Endothelial cell of umbilical vein (primary cell): ENCODE data around the gene TTC27. TPM values are rescaled to one million over a fixed set of nuclear protein-coding genes. Genes with fewer than 3 reads are reported as not detected.

Experiments used
- BruUV-seq: library from RNA; stranded (reverse); fragments of 400-500 nt; replicated peaks from 2 replicates; lab custom pipeline; 2021; lab: Mats Ljungman, UMichigan
- CTCF ChIA-PET: fragments of 300-600, 350-600 bp; sonication (Branson Sonifier 250); formaldehyde crosslinking; loops from one replicate; lab custom pipeline; 2021; ENCODE audit warnings: antibody characterized with exemption, inconsistent platforms; lab: Charles Lee
- POLR2A ChIA-PET: fragments of 300-600, 350-600 bp; sonication (Branson Sonifier 250); formaldehyde crosslinking; loops from one replicate; lab custom pipeline; 2021; ENCODE audit warnings: antibody characterized with exemption, inconsistent platforms; lab: Charles Lee
- DNase-seq: peaks from one replicate; pipeline ENCODE4 v3.0.0-alpha.2; 2011; ENCODE audit warnings: low read depth, low spot score
- FAIRE-seq: peaks from 2 replicates; lab custom pipeline; 2011; peaks lifted over from hg19 to GRCh38; lab: Jason Lieb, UNC
- H2AFZ ChIP-seq: 2 replicates; pipeline ENCODE4 v1.6.0; 2012; ENCODE audit warnings: low read depth, low read length, control low read depth, inconsistent platforms
- H3K27ac ChIP-seq: 2 replicates; pipeline ENCODE4 v1.5.1; 2011; ENCODE audit warnings: low read depth, mild to moderate bottlenecking, control low read depth, low read length, moderate library complexity; ENCODE audit not compliant: insufficient read depth
- H3K27me3 ChIP-seq, 2 experiments: 2 replicates each; pipeline versions ENCODE4 v1.6.0 to v1.6.1; 2011; ENCODE audit warnings: low read length in 2 of 2, mixed read lengths in 1 of 2; ENCODE audit not compliant: control insufficient read depth in 2 of 2, insufficient read depth in 2 of 2
- H3K36me3 ChIP-seq, 2 experiments: 2 replicates in 1 of 2; 3 replicates in 1 of 2; pipeline ENCODE4 v1.5.1; 2011; ENCODE audit warnings: low read length in 2 of 2, mild to moderate bottlenecking in 1 of 2, moderate library complexity in 1 of 2; ENCODE audit not compliant: control insufficient read depth in 2 of 2, insufficient read depth in 2 of 2; ENCODE audit errors: extremely low read depth in 1 of 2
- H3K4me1 ChIP-seq: 3 replicates; pipeline ENCODE4 v1.5.1; 2011; ENCODE audit warnings: mild to moderate bottlenecking, low read length; ENCODE audit not compliant: control insufficient read depth, insufficient read depth; ENCODE audit errors: extremely low read depth
- H3K4me2 ChIP-seq: 2 replicates; pipeline ENCODE4 v1.6.1; 2011; ENCODE audit warnings: low read length, control low read depth, mixed read lengths; ENCODE audit not compliant: insufficient read depth
- H3K4me3 ChIP-seq, 3 experiments: fragments of 200-600 bp in 1 of 3; sonication (generic), shearing (Covaris generic) in 1 of 3; replicated peaks in 1 of 3; 2 replicates each; pipeline ENCODE4 v1.5.1; 2011 to 2016; ENCODE audit warnings: control low read depth in 3 of 3, low read length in 3 of 3, mild to moderate bottlenecking in 2 of 3, inconsistent platforms in 1 of 3, low read depth in 1 of 3, moderate library complexity in 1 of 3; ENCODE audit not compliant: insufficient read depth in 1 of 3
- H3K79me2 ChIP-seq: 2 replicates; pipeline ENCODE4 v1.6.0; 2012; ENCODE audit warnings: low read length, inconsistent platforms; ENCODE audit not compliant: control insufficient read depth, insufficient read depth
- H3K9ac ChIP-seq: replicated peaks from 2 replicates; pipeline ENCODE3; 2011; ENCODE audit warnings: low read length, control low read depth; ENCODE audit not compliant: insufficient read depth; ENCODE audit errors: extremely low read depth
- H3K9me1 ChIP-seq: replicated peaks from 3 replicates; pipeline ENCODE4 v1.6.0; 2011; ENCODE audit warnings: mild to moderate bottlenecking, low read length; ENCODE audit not compliant: control insufficient read depth, insufficient read depth; ENCODE audit errors: extremely low read depth
- H3K9me3 ChIP-seq: replicated peaks from 2 replicates; pipeline ENCODE4 v1.5.1; 2012; ENCODE audit warnings: low read length, inconsistent platforms; ENCODE audit not compliant: control insufficient read depth, insufficient read depth
- H4K20me1 ChIP-seq: replicated peaks from 2 replicates; pipeline ENCODE3; 2011; ENCODE audit warnings: mild to moderate bottlenecking, low read length; ENCODE audit not compliant: control insufficient read depth, insufficient read depth; ENCODE audit errors: extremely low read depth
- CTCF ChIP-seq, 2 donors: IDR thresholded peaks; 1 replicate in 1 of 2; 2 replicates in 1 of 2; pipeline ENCODE4 v1.5.1; 2011; ENCODE audit warnings: low read length in 2 of 2, mild to moderate bottlenecking in 2 of 2, moderate library complexity in 2 of 2, control low read depth in 1 of 2, inconsistent platforms in 1 of 2, low read depth in 1 of 2; ENCODE audit not compliant: insufficient read depth in 1 of 2; ENCODE audit errors: extremely low read depth in 1 of 2
- EZH2 ChIP-seq: IDR thresholded peaks from 2 replicates; pipeline ENCODE4 v1.6.1; 2012; ENCODE audit warnings: borderline replicate concordance, low read depth, mild to moderate bottlenecking, moderate library complexity, low read length, inconsistent platforms; ENCODE audit not compliant: severe bottlenecking
- FOS ChIP-seq: IDR thresholded peaks from 2 replicates; pipeline ENCODE4 v1.6.1; 2011; ENCODE audit warnings: mild to moderate bottlenecking, low read length, moderate library complexity, borderline replicate concordance; ENCODE audit not compliant: insufficient read depth
- GATA2 ChIP-seq: IDR thresholded peaks from 2 replicates; pipeline ENCODE4 v1.7.0; 2011; ENCODE audit warnings: low read depth, mild to moderate bottlenecking, moderate library complexity, mixed read lengths, low read length; ENCODE audit not compliant: insufficient read length, insufficient read depth
- JUN ChIP-seq: IDR thresholded peaks from 2 replicates; pipeline ENCODE4 v1.6.1; 2011; ENCODE audit warnings: borderline replicate concordance, low read depth; ENCODE audit not compliant: insufficient read length, insufficient read depth
- MAX ChIP-seq: IDR thresholded peaks from 2 replicates; pipeline ENCODE4 v1.6.1; 2011; ENCODE audit not compliant: insufficient read depth, insufficient read length
- MYC ChIP-seq: IDR thresholded peaks from one replicate; pipeline ENCODE4 v1.6.1; 2011; ENCODE audit warnings: mild to moderate bottlenecking, low read depth, low read length
- POLR2A ChIP-seq: IDR thresholded peaks from 2 replicates; pipeline ENCODE4 v1.6.1; 2012; ENCODE audit warnings: low read depth, mild to moderate bottlenecking, control low read depth, low read length
- POLR2AphosphoS5 ChIP-seq: IDR thresholded peaks from 2 replicates; pipeline ENCODE4 v1.6.1; 2012; ENCODE audit warnings: low read depth, mild to moderate bottlenecking, control low read depth, low read length, moderate library complexity; ENCODE audit not compliant: insufficient read depth
- dilution Hi-C: fragments of 300-500 bp; cut with MboI; formaldehyde crosslinking; loops from one replicate; pipeline ENCODE4 v1.15.0; 2019; ENCODE audit warnings: low sequenced_read_pairs; ENCODE audit not compliant: extremely low pct_ligation_motif_present
- intact Hi-C: fragments of 100-400 bp; cut with micrococcal nuclease; formaldehyde crosslinking; loops from one replicate; pipeline ENCODE4 v1.10.0; 2022
- polyA plus RNA-seq, 4 experiments: library from polyadenylated mRNA; depleted of rRNA in 3 of 4; stranded (reverse) in 3 of 4; unstranded in 1 of 4; fragments of >200 nt; gene quantifications; 2 replicates each; pipeline versions ENCODE4 v1.2.1 to v1.2.3, GENCODE V29; 2011 to 2012; ENCODE audit warnings: missing spikeins in 1 of 4
- total RNA-seq: library from RNA; stranded (reverse); gene quantifications from 2 replicates; pipeline ENCODE4 v1.2.3, GENCODE V29; 2021

The TTC27 gene
- total and polyA plus RNA-seq, 2 donors (not counting 3 experiments of a cell fraction or from before 2014, with no cell fraction given): 16.3 to 20.1 TPM

- peaks cover 0 to 2% of the 10 kb centered on the region in 2 experiments for H3K36me3 ChIP-seq
- no peak for FAIRE-seq
- BruUV-seq: no TSS peak
Observed at GRCh38 chr2:32756074-32756727, 128.4 kb downstream of the TTC27 start.

GRCh38 chr2:32758232-32758631, 130.4 kb downstream of the TTC27 start:
- Histone ChIP-seq H3K36me3 (peaks cover 0 to 2% of the 10 kb centered on the region in 2 experiments), H3K4me2 (no peak overlapping the region), H3K79me2 (no peaks in the 10 kb centered on the region), H4K20me1 (no peaks in the 10 kb centered on the region), H3K4me3 (no peak overlapping the region), H3K9me3 (no peaks in the 10 kb centered on the region), H3K27ac (no peak overlapping the region), H3K9me1 (no peaks in the 10 kb centered on the region), H3K4me1 (no peaks in the 10 kb centered on the region), H3K9ac (no peak overlapping the region), H3K27me3 (no peaks in the 10 kb centered on the region), H2AFZ (no peak overlapping the region)
- intact Hi-C loops: no loop called here
- POLR2A ChIA-PET: no interaction called here
- TF ChIP-seq MAX (no peak), CTCF (IDR thresholded peaks at IDR 0.05; ENCODE audit: extremely low read depth in 1 of 2, insufficient read depth in 1 of 2, low read depth in 1 of 2, low read length in 2 of 2) (no peak), EZH2 (no peak), MYC (no peak), JUN (no peak), FOS (no peak), POLR2A (no peak), GATA2 (no peak), POLR2AphosphoS5 (no peak)
- CTCF ChIA-PET: no interaction called here
- FAIRE-seq: no peak
- no peak for DNase-seq
- dilution Hi-C loops: no loop called here
- no TSS peak for BruUV-seq

More at GRCh38 chr2:32756074-32756727, 128.4 kb downstream of the TTC27 start:
- DNase-seq: no peak
- CTCF ChIA-PET: no interaction called here
- Histone ChIP-seq H3K4me2 (no peak overlapping the region), H4K20me1 (no peaks in the 10 kb centered on the region), H3K9me1 (no peaks in the 10 kb centered on the region), H3K9ac (no peak overlapping the region), H3K9me3 (no peaks in the 10 kb centered on the region), H3K4me3 (no peak overlapping the region), H3K79me2 (no peaks in the 10 kb centered on the region), H2AFZ (no peak overlapping the region), H3K27ac (no peak overlapping the region), H3K4me1 (peaks cover 2% of the 10 kb centered on the region), H3K27me3 (no peaks in the 10 kb centered on the region)
- POLR2A ChIA-PET: no interaction called here
- TF ChIP-seq JUN: no peak
- TF ChIP-seq POLR2AphosphoS5: no peak
- TF ChIP-seq MAX: no peak
- dilution Hi-C loops: no loop called here
- intact Hi-C loops: no loop called here
